ENCODE data around the gene FECH. TPM values are rescaled to one million over a fixed set of nuclear protein-coding genes. Genes with fewer than 3 reads are reported as not detected.
"Not testable (repeated sequence)": the region's sequence is repeated elsewhere in the genome, so short reads cannot be mapped to it uniquely, and the experiment has no call there.

The FECH gene
- total RNA-seq, 1 experiment from 2014 or later: 17.1 TPM

- no TSS peak for BruUV-seq (replicated peaks)
- DNase-seq: no peak
- Mint-ChIP-seq H3K9me3 (ENCODE audit: unreplicated experiment) (no peaks in the 10 kb centered on the region), H3K4me3 (ENCODE audit: unreplicated experiment) (no peak overlapping the region), H3K27me3 (ENCODE audit: insufficient read depth, unreplicated experiment) (no peaks in the 10 kb centered on the region), H3K36me3 (ENCODE audit: insufficient read depth, unreplicated experiment) (peaks cover 58% of the 10 kb centered on the region), H3K4me1 (ENCODE audit: low read depth, unreplicated experiment) (no peaks in the 10 kb centered on the region), H3K27ac (ENCODE audit: unreplicated experiment) (no peak overlapping the region)
- intact Hi-C loops (cut with micrococcal nuclease; ENCODE audit: unreplicated experiment): no loop called here
- no peak overlapping the region for H3K4me3 ChIP-seq (ENCODE audit: low read depth, low read length)
- H3K9me3 ChIP-seq: no peaks in the 10 kb centered on the region
- H3K27me3 ChIP-seq (replicated peaks; ENCODE audit: control insufficient read depth, insufficient read depth, low read length): no peaks in the 10 kb centered on the region
- no peak for TF ChIP-seq CTCF (IDR thresholded peaks at IDR 0.05; ENCODE audit: insufficient read depth in 1 of 2, low read depth in 1 of 2, low read length in 1 of 2, severe bottlenecking in 1 of 2, unreplicated experiment in 1 of 2)
- CTCF ChIA-PET: no interaction called here
- no peaks in the 10 kb centered on the region for H3K4me1 ChIP-seq
- POLR2A ChIA-PET: no interaction called here
- no peaks in the 10 kb centered on the region; the same call in 1 of the 2 replicates for H3K36me3 ChIP-seq (ENCODE audit: control insufficient read depth, insufficient read depth, low read length)
Observed at GRCh38 chr18:57603871-57604270, 17.4 kb upstream of the FECH start.

- H3K27me3 ChIP-seq (replicated peaks; ENCODE audit: control insufficient read depth, insufficient read depth, low read length): no peaks in the 10 kb centered on the region
- Mint-ChIP-seq H3K9me3 (ENCODE audit: unreplicated experiment) (no peaks in the 10 kb centered on the region), H3K27me3 (ENCODE audit: insufficient read depth, unreplicated experiment) (no peaks in the 10 kb centered on the region), H3K4me3 (ENCODE audit: unreplicated experiment) (no peak overlapping the region), H3K27ac (ENCODE audit: unreplicated experiment) (no peak overlapping the region), H3K4me1 (ENCODE audit: low read depth, unreplicated experiment) (no peaks in the 10 kb centered on the region), H3K36me3 (ENCODE audit: insufficient read depth, unreplicated experiment) (peaks cover 22% of the 10 kb centered on the region)
- no TSS peak for BruUV-seq (replicated peaks)
- no peaks in the 10 kb centered on the region for H3K36me3 ChIP-seq (ENCODE audit: control insufficient read depth, insufficient read depth, low read length)
- no peak for DNase-seq
- TF ChIP-seq CTCF (IDR thresholded peaks at IDR 0.05; ENCODE audit: insufficient read depth in 1 of 2, low read depth in 1 of 2, low read length in 1 of 2, severe bottlenecking in 1 of 2, unreplicated experiment in 1 of 2): no peak
- H3K4me1 ChIP-seq: no peaks in the 10 kb centered on the region
- ChIA-PET CTCF (no interaction called here), POLR2A (no interaction called here)
- H3K9me3 ChIP-seq: no peaks in the 10 kb centered on the region
- H3K4me3 ChIP-seq (ENCODE audit: low read depth, low read length): no peak overlapping the region
- intact Hi-C loops (cut with micrococcal nuclease; ENCODE audit: unreplicated experiment): no loop called here
Observed at GRCh38 chr18:57595347-57595746, 8.8 kb upstream of the FECH start.

GRCh38 chr18:57592716-57593115, 6.2 kb upstream of the FECH start:
- H3K4me3 ChIP-seq (ENCODE audit: low read depth, low read length); intact Hi-C loops (cut with micrococcal nuclease; ENCODE audit: unreplicated experiment); H3K4me3 Mint-ChIP-seq (ENCODE audit: unreplicated experiment); H3K36me3 Mint-ChIP-seq (ENCODE audit: insufficient read depth, unreplicated experiment); H3K27ac Mint-ChIP-seq (ENCODE audit: unreplicated experiment); H3K36me3 ChIP-seq (ENCODE audit: control insufficient read depth, insufficient read depth, low read length); CTCF ChIA-PET; H3K9me3 ChIP-seq; H3K27me3 ChIP-seq (replicated peaks; ENCODE audit: control insufficient read depth, insufficient read depth, low read length); DNase-seq; BruUV-seq (replicated peaks); H3K27me3 Mint-ChIP-seq (ENCODE audit: insufficient read depth, unreplicated experiment); H3K4me1 Mint-ChIP-seq (ENCODE audit: low read depth, unreplicated experiment); POLR2A ChIA-PET; H3K4me1 ChIP-seq; H3K9me3 Mint-ChIP-seq (ENCODE audit: unreplicated experiment): not testable (repeated sequence)

GRCh38 chr18:57589161-57589560, 2.7 kb upstream of the FECH start:
- BruUV-seq (replicated peaks): no TSS peak

More at GRCh38 chr18:57589161-57589560, 2.7 kb upstream of the FECH start:
- Mint-ChIP-seq H3K4me3 (ENCODE audit: unreplicated experiment) (no peak overlapping the region), H3K9me3 (ENCODE audit: unreplicated experiment) (no peaks in the 10 kb centered on the region), H3K4me1 (ENCODE audit: low read depth, unreplicated experiment) (peaks cover 6% of the 10 kb centered on the region), H3K36me3 (ENCODE audit: insufficient read depth, unreplicated experiment) (peaks cover 5% of the 10 kb centered on the region), H3K27ac (ENCODE audit: unreplicated experiment) (no peak overlapping the region), H3K27me3 (ENCODE audit: insufficient read depth, unreplicated experiment) (no peaks in the 10 kb centered on the region)
- POLR2A ChIA-PET: no interaction called here
- Histone ChIP-seq H3K4me3 (ENCODE audit: low read depth, low read length) (no peak overlapping the region), H3K4me1 (no peaks in the 10 kb centered on the region), H3K27me3 (replicated peaks; ENCODE audit: control insufficient read depth, insufficient read depth, low read length) (no peaks in the 10 kb centered on the region), H3K36me3 (ENCODE audit: control insufficient read depth, insufficient read depth, low read length) (no peaks in the 10 kb centered on the region), H3K9me3 (no peaks in the 10 kb centered on the region)
- TF ChIP-seq CTCF (IDR thresholded peaks at IDR 0.05; ENCODE audit: insufficient read depth in 1 of 2, low read depth in 1 of 2, low read length in 1 of 2, severe bottlenecking in 1 of 2, unreplicated experiment in 1 of 2): no peak
- CTCF ChIA-PET: no interaction called here
- DNase-seq: no peak
- intact Hi-C loops (cut with micrococcal nuclease; ENCODE audit: unreplicated experiment): no loop called here

All from Caco-2 (cell line).